ENCODE measurements around the gene FAM156A. TPM values are rescaled to one million over a fixed set of nuclear protein-coding genes. Genes with fewer than 3 reads are reported as not detected.
"Not testable (repeated sequence)": the region's sequence is repeated elsewhere in the genome, so short reads cannot be mapped to it uniquely, and the experiment has no call there.

Gene FAM156A
- polyA plus RNA-seq, 3 donors: 16.7 to 21.7 (median 19.3) TPM

- DNase-seq (ENCODE audit: low read depth in 3 of 3, low spot score in 2 of 3): not testable (repeated sequence)
These were observed 51.2 kb downstream of the FAM156A start for GRCh38 chrX:52907137-52907536.

- DNase-seq (ENCODE audit: low read depth in 3 of 3, low spot score in 2 of 3): not testable (repeated sequence)
These were observed 52.2 kb downstream of the FAM156A start for GRCh38 chrX:52906072-52906471.

- not testable (repeated sequence) for DNase-seq (ENCODE audit: low read depth in 3 of 3, low spot score in 2 of 3)
These were observed 52.8 kb downstream of the FAM156A start for GRCh38 chrX:52905531-52905930.

Other genes starting within 250 kb of the FAM156A start
- gene SSX2B, start 207.3 kb downstream of the FAM156A start, polyA plus RNA-seq (ENCODE audit: insufficient read length in 3 of 3): under 1 TPM in 1 of 3 donors, not detected in 2; 0.17 TPM
- gene SPANXN5, start 161.1 kb downstream of the FAM156A start, polyA plus RNA-seq (ENCODE audit: insufficient read length in 3 of 3): not detected
- gene XAGE5, start 147.2 kb downstream of the FAM156A start, polyA plus RNA-seq (ENCODE audit: insufficient read length in 3 of 3): not detected
- gene XAGE3, start 90.4 kb downstream of the FAM156A start, polyA plus RNA-seq (ENCODE audit: insufficient read length in 3 of 3): not detected
- gene FAM156B, start 61.2 kb downstream of the FAM156A start, polyA plus RNA-seq (ENCODE audit: insufficient read length in 3 of 3): 10 to 100 TPM in 2 of 3 donors, 1 to 10 TPM in 1; 9.9 to 17.5 (median 14.1) TPM
- gene GPR173, start 90.3 kb upstream of the FAM156A start, polyA plus RNA-seq (ENCODE audit: insufficient read length in 3 of 3): 10 to 100 TPM; 13.1 TPM
- gene TSPYL2, start 123.8 kb upstream of the FAM156A start, polyA plus RNA-seq (ENCODE audit: insufficient read length in 3 of 3): 10 to 100 TPM; 22.4 to 34.2 (median 28.2) TPM
- 10 to 100 TPM in 2 of 3 donors, 1 to 10 TPM in 1; 9.0 to 34.7 (median 10.2) TPM for gene KANTR, start 135.6 kb upstream of the FAM156A start, polyA plus RNA-seq (ENCODE audit: insufficient read length in 3 of 3)

Measured in right renal cortex interstitium (tissue), 3 donors.